H7 (cell line): ENCODE data around the gene ASL. TPM values are rescaled to one million over a fixed set of nuclear protein-coding genes. Genes with fewer than 3 reads are reported as not detected.
"Not testable (repeated sequence)": the region's sequence is repeated elsewhere in the genome, so short reads cannot be mapped to it uniquely, and the experiment has no call there.

Source experiments
- DNase-seq: peaks from one replicate; pipeline ENCODE4 v3.0.0; 2012
- H3K27me3 ChIP-seq: 2 replicates; pipeline ENCODE4 v1.6.0; 2011; ENCODE audit warnings: mild to moderate bottlenecking, low read length; ENCODE audit not compliant: control insufficient read depth, insufficient read depth
- H3K36me3 ChIP-seq: replicated peaks from 2 replicates; pipeline ENCODE4 v1.5.1; 2011; ENCODE audit warnings: low read length; ENCODE audit not compliant: control insufficient read depth, insufficient read depth
- H3K4me3 ChIP-seq: 2 replicates; pipeline ENCODE4 v1.5.1; 2011; ENCODE audit warnings: low read depth, mild to moderate bottlenecking, control low read depth, low read length, moderate library complexity; ENCODE audit not compliant: insufficient read depth
- total RNA-seq: library from RNA; depleted of rRNA; stranded (reverse); fragments of >200 nt; shearing (Covaris generic); gene quantifications from 2 replicates; pipeline ENCODE4 v1.2.3, GENCODE V29; 2014; rRNA removed

The ASL gene
- total RNA-seq, 1 experiment from 2014 or later = 34.4 TPM

- no peak for DNase-seq
- no peaks in the 10 kb centered on the region for H3K27me3 ChIP-seq
These were observed 47.5 kb downstream of the ASL start for GRCh38 chr7:66123175-66123528.

GRCh38 chr7:66124569-66124861, 48.9 kb downstream of the ASL start:
- not testable (repeated sequence) for H3K27me3 ChIP-seq, H3K36me3 ChIP-seq, DNase-seq, H3K4me3 ChIP-seq

More at GRCh38 chr7:66123175-66123528, 47.5 kb downstream of the ASL start:
- H3K36me3 ChIP-seq = no peaks in the 10 kb centered on the region
- no peak overlapping the region for H3K4me3 ChIP-seq

GRCh38 chr7:66125052-66125694, 49.6 kb downstream of the ASL start:
- no peak for DNase-seq
- Histone ChIP-seq H3K36me3 (no peaks in the 10 kb centered on the region), H3K27me3 (no peaks in the 10 kb centered on the region), H3K4me3 (no peak overlapping the region)

GRCh38 chr7:66125781-66126352, 50.2 kb downstream of the ASL start:
- H3K27me3 ChIP-seq, DNase-seq, H3K4me3 ChIP-seq, H3K36me3 ChIP-seq: not testable (repeated sequence)

- DNase-seq, H3K4me3 ChIP-seq, H3K36me3 ChIP-seq: not testable (repeated sequence)
These were observed 51.6 kb downstream of the ASL start for GRCh38 chr7:66127172-66127571.

GRCh38 chr7:66138994-66139752, 63.6 kb downstream of the ASL start:
- no peak for DNase-seq
- H3K4me3 ChIP-seq = no peak overlapping the region
- peaks cover 11% of the 10 kb centered on the region for H3K36me3 ChIP-seq
- no peaks in the 10 kb centered on the region for H3K27me3 ChIP-seq

More at GRCh38 chr7:66127172-66127571, 51.6 kb downstream of the ASL start:
- H3K27me3 ChIP-seq = not testable (repeated sequence)

GRCh38 chr7:66140924-66141323, 65.3 kb downstream of the ASL start:
- no peak overlapping the region for H3K4me3 ChIP-seq
- DNase-seq = peak; percentile 28
- H3K27me3 ChIP-seq = no peaks in the 10 kb centered on the region
- peaks cover 8% of the 10 kb centered on the region for H3K36me3 ChIP-seq

GRCh38 chr7:66142334-66142733, 66.7 kb downstream of the ASL start:
- H3K27me3 ChIP-seq = no peaks in the 10 kb centered on the region
- H3K36me3 ChIP-seq = peaks cover 9% of the 10 kb centered on the region
- DNase-seq = no peak
- no peak overlapping the region for H3K4me3 ChIP-seq

GRCh38 chr7:66142996-66143395, 67.4 kb downstream of the ASL start:
- no peak overlapping the region for H3K4me3 ChIP-seq
- H3K36me3 ChIP-seq = peaks cover 9% of the 10 kb centered on the region
- no peaks in the 10 kb centered on the region for H3K27me3 ChIP-seq
- DNase-seq = no peak

Other genes with a start within 250 kb of the ASL start
- 13.2 and 14.3 TPM in 2 replicates for gene VKORC1L1, start 202.7 kb upstream of the ASL start, total RNA-seq
- 33.1 and 37.5 TPM in 2 replicates for gene GUSB, start 93.6 kb upstream of the ASL start, total RNA-seq
- gene CRCP, start 39.0 kb downstream of the ASL start, total RNA-seq = 25.8 and 30.5 TPM in 2 replicates
- gene TPST1, start 129.5 kb downstream of the ASL start, total RNA-seq = 20.4 and 24.6 TPM in 2 replicates